Ovary (tissue), 9 donors: ENCODE results near the gene HORMAD1. TPM values are rescaled to one million over a fixed set of nuclear protein-coding genes. Genes with fewer than 3 reads are reported as not detected.

ENCODE experiments used
- DNase-seq, 5 donors: peaks; one replicate each; pipeline ENCODE4 v3.0.0-alpha.2; 2019 to 2020
- H3K27ac ChIP-seq, 2 donors: fragments of 200-600 bp; one replicate each; pipeline versions ENCODE4 v1.5.1 to v1.8.0; 2019 to 2022
- H3K27me3 ChIP-seq: fragments of 200-600 bp; one replicate; pipeline ENCODE4 v1.8.0; 2022
- H3K36me3 ChIP-seq: fragments of 200-600 bp; sonication (generic); one replicate; pipeline ENCODE4 v1.5.1; 2019
- H3K4me1 ChIP-seq: one replicate; pipeline ENCODE4 v1.8.1; 2013; ENCODE audit warnings: mild to moderate bottlenecking, moderate library complexity; ENCODE audit not compliant: insufficient read depth
- H3K4me3 ChIP-seq: fragments of 200-600 bp; sonication (generic); one replicate; pipeline ENCODE4 v1.5.1; 2017
- H3K9me3 ChIP-seq, 2 donors: fragments of 200-600 bp in 1 of 2; sonication (generic) in 1 of 2; one replicate each; pipeline versions ENCODE4 v1.5.1 to v1.8.1; 2013 to 2019; ENCODE audit warnings: mild to moderate bottlenecking in 1 of 2, moderate library complexity in 1 of 2
- EP300 ChIP-seq: sonication (generic); formaldehyde crosslinking; IDR thresholded peaks from one replicate; pipeline ENCODE4 v1.6.1; 2017; ENCODE audit warnings: antibody characterized with exemption
- POLR2A ChIP-seq: fragments of 450-650 bp; IDR thresholded peaks from one replicate; pipeline ENCODE4 v1.6.1; 2017; ENCODE audit warnings: antibody characterized with exemption, mild to moderate bottlenecking, moderate library complexity
- WGBS, 3 donors: extraction: QIAGEN DNeasy Blood & Tissue Kit in 1 of 3; methylation state at CpG; one replicate each; pipeline versions ENCODE4 v1.1.5 to v1.1.7; 2013 to 2017; 5-methylcytosine and 5-hydroxymethylcytosine counted together
- intact Hi-C, 4 donors: fragments of 100-400 bp; cut with DNase I; formaldehyde crosslinking; loops; one replicate each; pipeline versions ENCODE4 v1.11.0 to v1.15.1; 2022 to 2023
- polyA plus RNA-seq, 2 donors: library from polyadenylated mRNA; stranded (reverse); fragments of 200-250 nt in 1 of 2; fragments of 350-450 nt in 1 of 2; fragmentation: Illumina TruSeq in 1 of 2; extraction: RNeasy Lipid Tissue Mini Kit (QIAGEN cat#74804) in 1 of 2; gene quantifications; one replicate each; pipeline ENCODE4 v1.2.3, GENCODE V29; 2013 to 2014
- total RNA-seq, 7 donors: library from RNA; depleted of rRNA in 2 of 7; stranded (reverse); fragments of >200 nt in 2 of 7; fragmentation: NEBNext Ultra II Directional in 3 of 7; extraction: Animal tissue kit (Norgen Biotek cat#: 25700) in 3 of 7; gene quantifications; one replicate each; pipeline versions ENCODE4 v1.1.0 to v1.2.4, GENCODE V29; 2016 to 2023
- TF ChIP-seq, protein P1 (sequence below), 3 donors: fragments of 450-650 bp in 2 of 3; fragments of 200-600 bp in 1 of 3; IDR thresholded peaks; one replicate each; pipeline versions ENCODE4 v1.5.1 to v1.8.0; 2016 to 2022; ENCODE audit warnings: antibody characterized with exemption in 3 of 3, mild to moderate bottlenecking in 1 of 3
- donor health status: DM: no; HTN: no; CAD: no; lungs with moderate emphysema.
- donor health status: DM: no; HTN: no; CAD: no.
- donor health status: Bipolar disorder and iron deficiency.
- donor health status: DM: yes; HTN: yes; CAD: no.
- donor health status: DM: no; HTN: no; CAD: no.
- donor health status: DM: yes; HTN: yes; CAD: no.

HORMAD1 gene
- total and polyA plus RNA-seq, 9 donors = 0.10 TPM; not detected in 8

DNA sequence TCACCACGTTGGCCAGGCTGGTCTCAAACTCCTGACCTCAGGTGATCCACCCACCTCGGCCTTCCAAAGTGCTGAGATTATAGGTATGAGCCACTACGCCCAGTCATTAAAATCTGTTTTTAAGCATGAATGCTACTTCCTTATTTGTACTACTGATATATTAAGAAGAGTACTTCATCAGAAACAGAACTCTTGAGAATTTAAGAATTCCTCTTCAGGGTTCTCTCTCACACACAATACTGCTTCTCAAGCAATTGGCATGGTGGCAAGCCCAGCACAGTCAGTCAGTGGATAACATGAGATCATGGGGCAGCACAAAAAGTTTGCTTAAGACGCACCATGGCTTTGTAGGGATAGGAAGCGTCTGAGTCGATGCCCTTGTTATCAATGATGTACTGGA, 30.7 kb upstream of the HORMAD1 start:
- 87 to 91% (median 91%) methylated on average over 6 of the region's 6 CpGs for WGBS, 3 donors
- Histone ChIP-seq H3K9me3 (no peaks in the 10 kb centered on the region), H3K4me3 (no peak overlapping the region), H3K36me3 (no peaks in the 10 kb centered on the region), H3K27ac (no peak overlapping the region), H3K27me3 (no peaks in the 10 kb centered on the region), H3K4me1 (no peaks in the 10 kb centered on the region)
- no peak for DNase-seq
- intact Hi-C loops = no loop called here
- TF ChIP-seq POLR2A (no peak), EP300 (no peak)
- TF ChIP-seq, protein P1, sequence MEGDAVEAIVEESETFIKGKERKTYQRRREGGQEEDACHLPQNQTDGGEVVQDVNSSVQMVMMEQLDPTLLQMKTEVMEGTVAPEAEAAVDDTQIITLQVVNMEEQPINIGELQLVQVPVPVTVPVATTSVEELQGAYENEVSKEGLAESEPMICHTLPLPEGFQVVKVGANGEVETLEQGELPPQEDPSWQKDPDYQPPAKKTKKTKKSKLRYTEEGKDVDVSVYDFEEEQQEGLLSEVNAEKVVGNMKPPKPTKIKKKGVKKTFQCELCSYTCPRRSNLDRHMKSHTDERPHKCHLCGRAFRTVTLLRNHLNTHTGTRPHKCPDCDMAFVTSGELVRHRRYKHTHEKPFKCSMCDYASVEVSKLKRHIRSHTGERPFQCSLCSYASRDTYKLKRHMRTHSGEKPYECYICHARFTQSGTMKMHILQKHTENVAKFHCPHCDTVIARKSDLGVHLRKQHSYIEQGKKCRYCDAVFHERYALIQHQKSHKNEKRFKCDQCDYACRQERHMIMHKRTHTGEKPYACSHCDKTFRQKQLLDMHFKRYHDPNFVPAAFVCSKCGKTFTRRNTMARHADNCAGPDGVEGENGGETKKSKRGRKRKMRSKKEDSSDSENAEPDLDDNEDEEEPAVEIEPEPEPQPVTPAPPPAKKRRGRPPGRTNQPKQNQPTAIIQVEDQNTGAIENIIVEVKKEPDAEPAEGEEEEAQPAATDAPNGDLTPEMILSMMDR (IDR thresholded peaks at IDR 0.05) = no peak

DNA sequence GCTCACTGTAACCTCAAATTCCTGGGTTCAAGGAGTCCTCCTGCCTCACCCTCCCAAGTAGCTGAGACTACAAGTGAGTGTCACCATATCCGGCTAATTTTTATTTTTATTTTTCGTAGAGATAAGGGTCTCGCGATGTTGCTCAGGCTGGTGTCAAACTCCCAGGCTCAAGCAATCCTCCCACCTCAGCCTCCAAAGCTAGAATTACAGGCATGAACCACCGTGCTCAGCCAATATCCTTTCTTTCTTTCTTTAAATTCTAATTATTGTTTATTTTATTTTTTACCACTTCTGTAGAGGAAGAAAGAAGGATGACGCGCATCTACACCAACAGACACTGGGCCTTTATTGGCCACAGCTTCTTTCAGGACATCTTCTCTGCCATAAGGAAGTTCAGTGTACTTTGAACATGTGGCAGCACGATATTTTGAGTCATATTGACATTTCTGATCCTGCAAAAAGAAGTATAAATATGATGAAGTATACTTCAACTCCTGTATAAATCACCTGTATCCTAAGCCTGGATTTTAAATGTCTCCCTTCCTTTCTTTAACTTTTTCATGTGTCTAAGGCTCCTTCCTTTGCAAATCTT, 29.1 kb upstream of the HORMAD1 start:
- TF ChIP-seq, protein P1 (IDR thresholded peaks at IDR 0.05) = no peak
- TF ChIP-seq EP300 = no peak
- no peak for TF ChIP-seq POLR2A
- intact Hi-C loops = no loop called here
- Histone ChIP-seq H3K9me3 (no peaks in the 10 kb centered on the region), H3K27me3 (no peaks in the 10 kb centered on the region), H3K36me3 (no peaks in the 10 kb centered on the region), H3K4me3 (no peak overlapping the region), H3K4me1 (no peaks in the 10 kb centered on the region), H3K27ac (no peak overlapping the region)
- no peak for DNase-seq
- 82 to 88% (median 83%) methylated on average over 8 of the region's 8 CpGs for WGBS, 3 donors

DNA sequence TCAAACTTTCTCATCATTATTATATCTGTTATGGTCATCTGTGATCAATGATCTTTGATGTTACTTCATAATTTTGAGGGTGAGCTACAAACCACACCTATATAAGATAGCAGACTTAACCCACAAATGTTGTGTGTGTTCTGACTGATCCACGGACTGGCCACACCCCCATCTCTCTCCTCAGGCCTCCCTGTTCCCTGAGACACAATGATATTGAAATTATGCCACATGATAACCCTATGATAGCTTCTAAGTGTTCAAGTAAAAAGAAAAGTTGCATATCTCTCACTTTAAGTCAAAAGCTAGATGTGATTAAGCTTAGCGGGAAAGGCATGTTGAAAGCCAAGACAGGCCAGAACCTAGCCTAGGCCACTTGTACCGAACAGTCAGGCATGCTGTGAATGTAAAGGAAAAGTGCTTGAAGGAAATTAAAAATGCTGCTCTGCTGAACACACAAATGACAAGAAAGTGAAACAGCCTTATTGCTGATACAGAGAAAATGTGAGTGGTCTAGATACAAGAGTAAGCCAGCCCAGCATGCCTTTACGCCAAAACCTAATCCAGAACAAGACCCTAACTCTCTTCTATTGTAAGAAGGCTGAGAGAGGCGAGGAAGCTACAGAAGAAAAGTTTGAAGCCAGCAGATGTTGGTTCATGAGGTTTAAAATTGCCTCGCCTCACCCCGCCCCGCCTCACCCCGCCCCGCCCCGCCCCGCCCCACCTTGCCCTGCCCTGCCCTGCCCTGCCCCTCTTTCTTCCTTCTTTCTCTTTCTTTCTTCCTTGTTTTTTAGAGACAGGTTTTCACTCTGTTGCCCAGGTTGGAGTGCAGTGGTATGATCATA, 28.4 kb upstream of the HORMAD1 start:
- no peak for TF ChIP-seq EP300
- TF ChIP-seq POLR2A = no peak
- TF ChIP-seq, protein P1 (IDR thresholded peaks at IDR 0.05) = no peak
- H3K27me3 ChIP-seq = no peaks in the 10 kb centered on the region

DNA sequence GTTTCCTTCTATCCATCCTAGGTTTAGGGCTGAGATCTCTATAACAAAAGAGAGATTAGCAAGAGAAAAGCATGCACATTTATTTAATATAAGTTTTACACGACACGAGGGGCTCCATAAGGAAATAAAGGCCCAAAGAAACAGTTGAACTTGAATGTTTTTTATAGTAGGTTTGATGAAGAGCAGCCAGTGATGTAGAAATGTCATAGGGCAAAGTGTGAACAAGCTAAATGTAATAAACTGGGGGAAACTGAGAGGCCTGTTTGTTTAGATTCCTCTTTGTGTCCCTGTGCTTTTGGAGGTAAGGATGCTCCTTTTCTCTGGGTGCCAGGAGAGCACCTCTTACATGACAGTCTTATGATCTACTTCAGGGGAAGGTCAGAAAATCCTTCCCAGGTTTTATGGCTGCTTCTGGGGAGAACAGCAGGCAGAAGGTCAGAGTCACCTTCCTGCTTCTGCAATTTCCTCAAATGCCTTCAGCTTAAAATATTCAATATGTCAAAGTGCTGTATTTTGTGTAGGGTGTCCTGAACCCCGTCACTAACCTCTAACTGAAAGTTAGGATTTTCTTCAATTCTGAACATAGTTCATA, 9.5 kb upstream of the HORMAD1 start:
- Histone ChIP-seq H3K4me3 (no peak overlapping the region), H3K9me3 (no peaks in the 10 kb centered on the region), H3K27me3 (no peaks in the 10 kb centered on the region), H3K4me1 (no peaks in the 10 kb centered on the region), H3K27ac (no peak overlapping the region), H3K36me3 (no peaks in the 10 kb centered on the region)
- no peak for DNase-seq
- intact Hi-C loops = no loop called here
- 75 to 81% (median 79%) methylated on average over 3 of the region's 3 CpGs for WGBS, 3 donors
- TF ChIP-seq POLR2A (no peak), EP300 (no peak)
- TF ChIP-seq, protein P1 (IDR thresholded peaks at IDR 0.05) = no peak

More for the DNA sequence above, 28.4 kb upstream of the HORMAD1 start:
- H3K4me3 ChIP-seq = no peak overlapping the region
- H3K27ac ChIP-seq = no peak overlapping the region
- no peaks in the 10 kb centered on the region for H3K4me1 ChIP-seq
- WGBS, 3 donors = 90 to 96% (median 92%) methylated on average over 12 of the region's 12 CpGs
- H3K9me3 ChIP-seq = no peaks in the 10 kb centered on the region
- intact Hi-C loops = no loop called here
- no peaks in the 10 kb centered on the region for H3K36me3 ChIP-seq
- no peak for DNase-seq
